Neutrophil (primary cell): Measurements from ENCODE around the gene INHBB.

Experiments used
- H3K27ac ChIP-seq: fragments of 200-600 bp; sonication (generic); 2 replicates; pipeline ENCODE4 v1.5.1; 2016; ENCODE audit warnings: mild to moderate bottlenecking, moderate library complexity
- H3K27me3 ChIP-seq: fragments of 200-600 bp; sonication (generic); 2 replicates; pipeline ENCODE4 v1.6.0; 2016; ENCODE audit warnings: mild to moderate bottlenecking
- H3K36me3 ChIP-seq: fragments of 200-600 bp; sonication (generic); 2 replicates; pipeline ENCODE4 v1.5.1; 2017
- H3K4me1 ChIP-seq, 2 experiments: fragments of 200-600 bp in 1 of 2; sonication (generic) in 1 of 2; 1 replicate in 1 of 2; 2 replicates in 1 of 2; pipeline versions ENCODE4 v1.5.1 to v1.6.1; 2013 to 2016; ENCODE audit warnings: low read depth in 1 of 2, low read length in 1 of 2, mild to moderate bottlenecking in 1 of 2, moderate library complexity in 1 of 2; ENCODE audit not compliant: control insufficient read depth in 1 of 2, insufficient read depth in 1 of 2
- H3K4me3 ChIP-seq, 2 experiments: fragments of 200-600 bp in 1 of 2; sonication (generic) in 1 of 2; 1 replicate in 1 of 2; 2 replicates in 1 of 2; pipeline ENCODE4 v1.5.1; 2013 to 2016; ENCODE audit warnings: low read depth in 1 of 2, low read length in 1 of 2, mild to moderate bottlenecking in 1 of 2, moderate library complexity in 1 of 2
- H3K9me3 ChIP-seq: fragments of 200-600 bp; sonication (generic); 2 replicates; pipeline ENCODE4 v1.5.1; 2016
- TF ChIP-seq, protein P1 (sequence below): fragments of 200-600 bp; sonication (generic); IDR thresholded peaks from 2 replicates; pipeline ENCODE4 v1.5.1; 2016; ENCODE audit warnings: antibody characterized with exemption

Gene INHBB

DNA sequence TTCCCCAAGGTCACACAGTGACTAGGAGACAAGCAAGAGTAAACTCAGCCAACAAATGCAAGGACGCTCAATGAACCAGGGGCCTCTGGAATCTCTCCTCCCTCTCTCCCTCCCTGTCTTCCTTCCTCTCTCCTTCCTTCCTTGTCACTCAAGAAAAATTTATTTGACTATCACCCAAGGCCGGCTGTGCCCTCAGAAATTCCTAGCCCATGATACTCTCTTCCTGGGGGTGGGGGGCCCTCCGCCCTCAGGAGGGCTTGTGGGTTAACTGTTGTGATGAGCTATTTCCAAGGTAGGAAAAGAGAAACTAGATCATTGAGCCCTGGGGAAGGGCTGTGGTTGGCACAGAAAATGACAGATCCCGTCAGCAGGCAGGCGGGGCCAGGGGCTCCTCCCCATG, 21.7 kb downstream of the INHBB start:
- Histone ChIP-seq H3K27ac (no peak overlapping the region), H3K9me3 (no peaks in the 10 kb centered on the region), H3K36me3 (no peaks in the 10 kb centered on the region), H3K4me3 (no peak overlapping the region), H3K4me1 (no peaks in the 10 kb centered on the region), H3K27me3 (peaks cover 26% of the 10 kb centered on the region)
- TF ChIP-seq, protein P1, sequence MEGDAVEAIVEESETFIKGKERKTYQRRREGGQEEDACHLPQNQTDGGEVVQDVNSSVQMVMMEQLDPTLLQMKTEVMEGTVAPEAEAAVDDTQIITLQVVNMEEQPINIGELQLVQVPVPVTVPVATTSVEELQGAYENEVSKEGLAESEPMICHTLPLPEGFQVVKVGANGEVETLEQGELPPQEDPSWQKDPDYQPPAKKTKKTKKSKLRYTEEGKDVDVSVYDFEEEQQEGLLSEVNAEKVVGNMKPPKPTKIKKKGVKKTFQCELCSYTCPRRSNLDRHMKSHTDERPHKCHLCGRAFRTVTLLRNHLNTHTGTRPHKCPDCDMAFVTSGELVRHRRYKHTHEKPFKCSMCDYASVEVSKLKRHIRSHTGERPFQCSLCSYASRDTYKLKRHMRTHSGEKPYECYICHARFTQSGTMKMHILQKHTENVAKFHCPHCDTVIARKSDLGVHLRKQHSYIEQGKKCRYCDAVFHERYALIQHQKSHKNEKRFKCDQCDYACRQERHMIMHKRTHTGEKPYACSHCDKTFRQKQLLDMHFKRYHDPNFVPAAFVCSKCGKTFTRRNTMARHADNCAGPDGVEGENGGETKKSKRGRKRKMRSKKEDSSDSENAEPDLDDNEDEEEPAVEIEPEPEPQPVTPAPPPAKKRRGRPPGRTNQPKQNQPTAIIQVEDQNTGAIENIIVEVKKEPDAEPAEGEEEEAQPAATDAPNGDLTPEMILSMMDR = no peak

DNA sequence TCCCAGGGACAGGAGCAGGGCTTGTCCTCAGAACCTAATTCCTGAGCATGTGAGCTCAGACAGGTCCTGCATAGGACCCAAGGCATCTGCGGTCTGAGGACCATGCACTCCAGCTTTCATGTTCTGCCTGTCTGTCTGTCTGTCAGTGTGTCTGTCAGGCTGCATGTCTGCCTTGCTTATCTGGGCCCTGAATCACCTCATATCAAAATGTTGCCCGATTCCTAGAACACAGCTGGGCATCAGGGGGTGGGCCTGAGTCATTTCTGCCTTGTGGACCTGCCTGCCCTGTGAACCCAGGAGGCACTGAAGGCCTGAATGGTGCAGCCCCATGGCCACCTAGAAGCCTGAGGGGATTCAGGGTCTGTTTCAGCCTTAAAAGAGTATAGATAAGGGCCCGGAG, 22.1 kb downstream of the INHBB start:
- Histone ChIP-seq H3K9me3 (no peaks in the 10 kb centered on the region), H3K27ac (no peak overlapping the region), H3K4me1 (no peaks in the 10 kb centered on the region), H3K4me3 (no peak overlapping the region), H3K27me3 (peaks cover 31% of the 10 kb centered on the region), H3K36me3 (no peaks in the 10 kb centered on the region)
- TF ChIP-seq, protein P1 = no peak

DNA sequence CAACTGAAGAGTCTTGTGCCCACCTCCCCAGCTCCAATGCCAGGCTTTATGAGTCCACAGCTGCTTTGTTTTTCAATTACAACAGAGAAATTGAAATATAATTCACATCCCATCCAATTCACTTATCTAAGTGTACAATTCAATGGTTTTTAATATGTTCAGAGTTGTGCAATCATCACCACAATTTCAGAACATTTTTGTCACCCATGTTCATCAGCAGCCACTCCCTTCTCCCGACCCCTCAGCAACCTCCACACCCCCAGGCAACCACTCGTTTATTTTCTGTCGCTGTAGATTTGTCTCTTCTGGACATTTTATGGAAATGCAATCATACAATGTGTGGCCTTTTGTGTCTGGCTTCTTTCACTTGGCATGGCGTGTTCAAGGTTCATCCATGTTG, 23.3 kb downstream of the INHBB start:
- no peaks in the 10 kb centered on the region for H3K36me3 ChIP-seq
- H3K4me3 ChIP-seq = no peak overlapping the region
- H3K9me3 ChIP-seq = no peaks in the 10 kb centered on the region
- no peaks in the 10 kb centered on the region for H3K4me1 ChIP-seq
- TF ChIP-seq, protein P1 = no peak
- peaks cover 39% of the 10 kb centered on the region for H3K27me3 ChIP-seq
- H3K27ac ChIP-seq = no peak overlapping the region

DNA sequence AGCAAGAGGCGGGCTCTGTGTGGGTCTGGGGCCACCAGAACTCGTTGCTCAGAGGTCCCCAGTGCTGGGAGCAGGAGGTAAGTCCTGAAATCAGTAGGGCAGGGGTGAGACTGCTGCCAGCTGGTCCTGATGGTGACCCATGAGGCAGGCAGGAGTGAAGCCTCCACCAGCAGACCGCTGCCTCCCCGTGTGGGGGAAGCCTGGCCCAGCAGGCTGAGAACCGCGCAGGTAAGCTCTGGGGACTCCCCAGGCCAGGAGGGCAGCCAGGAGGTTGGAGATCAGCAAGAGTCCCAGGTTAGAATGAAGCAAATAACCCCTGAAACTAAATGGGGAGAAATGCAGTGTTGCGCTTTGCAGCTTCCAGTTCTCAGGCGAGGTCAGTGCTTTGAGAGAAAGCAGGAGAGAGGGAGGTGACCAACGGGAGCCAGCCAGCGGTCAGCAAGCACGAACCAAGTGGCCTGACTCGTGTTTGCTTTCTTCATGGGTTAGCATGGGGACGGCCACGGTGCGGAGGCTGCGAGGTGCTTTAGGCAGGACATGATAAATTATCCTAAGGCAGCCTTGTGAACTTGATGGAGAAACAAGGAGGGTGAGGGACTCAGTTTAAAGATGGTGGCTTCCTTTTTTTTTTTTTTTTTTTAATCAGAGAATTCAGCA, 26.2 kb downstream of the INHBB start:
- H3K36me3 ChIP-seq = no peaks in the 10 kb centered on the region
- H3K9me3 ChIP-seq = no peaks in the 10 kb centered on the region
- H3K4me1 ChIP-seq = no peaks in the 10 kb centered on the region
- no peak overlapping the region for H3K27ac ChIP-seq
- no peak overlapping the region for H3K4me3 ChIP-seq
- peaks cover 41% of the 10 kb centered on the region for H3K27me3 ChIP-seq
- TF ChIP-seq, protein P1 = no peak

DNA sequence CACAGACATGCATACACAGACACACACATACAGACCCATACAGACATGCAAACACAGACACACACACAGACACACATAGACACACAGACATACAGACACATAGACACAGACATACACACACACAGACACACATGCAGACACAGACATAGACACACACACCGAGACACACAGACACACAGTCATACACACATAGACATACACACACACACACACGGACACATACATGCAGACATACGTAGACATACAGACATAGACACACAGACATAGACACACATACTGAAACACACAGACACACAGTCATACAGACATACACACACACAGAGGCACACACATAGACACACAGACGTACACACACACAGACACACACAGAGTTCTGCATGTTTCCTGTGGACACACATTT, 26.9 kb downstream of the INHBB start:
- Histone ChIP-seq H3K27me3 (peaks cover 41% of the 10 kb centered on the region), H3K4me1 (no peaks in the 10 kb centered on the region), H3K4me3 (no peak overlapping the region), H3K36me3 (no peaks in the 10 kb centered on the region), H3K9me3 (no peaks in the 10 kb centered on the region), H3K27ac (no peak overlapping the region)
- TF ChIP-seq, protein P1 = no peak
